WTC11 (cell line): ENCODE measurements around the gene SPTLC1.

ENCODE experiments used
- CTCF ChIP-seq: fragments of 200-600 bp; IDR thresholded peaks from 2 replicates; pipeline ENCODE4 v1.8.0; 2022; ENCODE audit warnings: antibody characterized with exemption
- TF ChIP-seq, protein P1 (sequence below): sonication (generic); formaldehyde crosslinking; conservative IDR thresholded peaks from 2 replicates; pipeline ENCODE4 v1.8.1; 2023; ENCODE audit warnings: mild to moderate bottlenecking, low read depth, missing genetic modification reagents, moderate library complexity

GRCh38 chr9:92159058-92159457, 43.8 kb upstream of the SPTLC1 start:
- no peak for TF ChIP-seq CTCF
- TF ChIP-seq, protein P1, sequence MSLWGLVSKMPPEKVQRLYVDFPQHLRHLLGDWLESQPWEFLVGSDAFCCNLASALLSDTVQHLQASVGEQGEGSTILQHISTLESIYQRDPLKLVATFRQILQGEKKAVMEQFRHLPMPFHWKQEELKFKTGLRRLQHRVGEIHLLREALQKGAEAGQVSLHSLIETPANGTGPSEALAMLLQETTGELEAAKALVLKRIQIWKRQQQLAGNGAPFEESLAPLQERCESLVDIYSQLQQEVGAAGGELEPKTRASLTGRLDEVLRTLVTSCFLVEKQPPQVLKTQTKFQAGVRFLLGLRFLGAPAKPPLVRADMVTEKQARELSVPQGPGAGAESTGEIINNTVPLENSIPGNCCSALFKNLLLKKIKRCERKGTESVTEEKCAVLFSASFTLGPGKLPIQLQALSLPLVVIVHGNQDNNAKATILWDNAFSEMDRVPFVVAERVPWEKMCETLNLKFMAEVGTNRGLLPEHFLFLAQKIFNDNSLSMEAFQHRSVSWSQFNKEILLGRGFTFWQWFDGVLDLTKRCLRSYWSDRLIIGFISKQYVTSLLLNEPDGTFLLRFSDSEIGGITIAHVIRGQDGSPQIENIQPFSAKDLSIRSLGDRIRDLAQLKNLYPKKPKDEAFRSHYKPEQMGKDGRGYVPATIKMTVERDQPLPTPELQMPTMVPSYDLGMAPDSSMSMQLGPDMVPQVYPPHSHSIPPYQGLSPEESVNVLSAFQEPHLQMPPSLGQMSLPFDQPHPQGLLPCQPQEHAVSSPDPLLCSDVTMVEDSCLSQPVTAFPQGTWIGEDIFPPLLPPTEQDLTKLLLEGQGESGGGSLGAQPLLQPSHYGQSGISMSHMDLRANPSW: no peak
